GM18508 (cell line): ENCODE data around the gene EFCAB5.
"Not testable (repeated sequence)": the region's sequence is repeated elsewhere in the genome, so short reads cannot be mapped to it uniquely, and the experiment has no call there.

Experiments
- ATAC-seq: cut with Tn5 transposase; IDR thresholded peaks from one replicate; pipeline ENCODE4 v1.9.1; 2021; ENCODE audit warnings: moderate number of reproducible peaks; ENCODE audit not compliant: insufficient read depth, unreplicated experiment

Gene EFCAB5

GRCh38 chr17:30000001-30000754 is 58.7 kb downstream of the EFCAB5 start:
- ATAC-seq: no peak

GRCh38 chr17:30000755-30001257 is 59.4 kb downstream of the EFCAB5 start:
- ATAC-seq: no peak

GRCh38 chr17:30002088-30002487 is 60.7 kb downstream of the EFCAB5 start:
- ATAC-seq: no peak

- ATAC-seq: no peak
Observed at GRCh38 chr17:30005709-30006320, 64.4 kb downstream of the EFCAB5 start.

- ATAC-seq: not testable (repeated sequence)
Observed at GRCh38 chr17:30011934-30012333, 70.5 kb downstream of the EFCAB5 start.

- ATAC-seq: no peak
Observed at GRCh38 chr17:30021708-30022317, 80.4 kb downstream of the EFCAB5 start.

- ATAC-seq: not testable (repeated sequence)
Observed at GRCh38 chr17:30025325-30025724, 83.9 kb downstream of the EFCAB5 start.

GRCh38 chr17:30027676-30028075 is 86.2 kb downstream of the EFCAB5 start:
- no peak for ATAC-seq

GRCh38 chr17:30031214-30031869 is 89.9 kb downstream of the EFCAB5 start:
- no peak for ATAC-seq

- ATAC-seq: no peak
Observed at GRCh38 chr17:30035369-30035768, 93.9 kb downstream of the EFCAB5 start.

- not testable (repeated sequence) for ATAC-seq
Observed at GRCh38 chr17:30040719-30041518, 99.5 kb downstream of the EFCAB5 start.

- no peak for ATAC-seq
Observed at GRCh38 chr17:30041551-30041950, 100.1 kb downstream of the EFCAB5 start.

GRCh38 chr17:30062372-30062771 is 120.9 kb downstream of the EFCAB5 start:
- no peak for ATAC-seq

GRCh38 chr17:30064738-30065137 is 123.3 kb downstream of the EFCAB5 start:
- no peak for ATAC-seq

GRCh38 chr17:30068465-30068864 is 127.0 kb downstream of the EFCAB5 start:
- no peak for ATAC-seq

- no peak for ATAC-seq
Observed at GRCh38 chr17:30074254-30074653, 132.8 kb downstream of the EFCAB5 start.

- ATAC-seq: no peak
Observed at GRCh38 chr17:30074730-30075129, 133.3 kb downstream of the EFCAB5 start.

- no peak for ATAC-seq
Observed at GRCh38 chr17:30082773-30083172, 141.3 kb downstream of the EFCAB5 start.

- ATAC-seq: no peak
Observed at GRCh38 chr17:30084788-30085187, 143.4 kb downstream of the EFCAB5 start.

- no peak for ATAC-seq
Observed at GRCh38 chr17:30086896-30087295, 145.5 kb downstream of the EFCAB5 start.
